GM19452 (cell line): ENCODE measurements around the gene INAFM2.

Experiments
- ATAC-seq: cut with Tn5 transposase; IDR thresholded peaks from one replicate; pipeline ENCODE4 v1.9.1; 2021; ENCODE audit not compliant: unreplicated experiment

INAFM2 gene

DNA sequence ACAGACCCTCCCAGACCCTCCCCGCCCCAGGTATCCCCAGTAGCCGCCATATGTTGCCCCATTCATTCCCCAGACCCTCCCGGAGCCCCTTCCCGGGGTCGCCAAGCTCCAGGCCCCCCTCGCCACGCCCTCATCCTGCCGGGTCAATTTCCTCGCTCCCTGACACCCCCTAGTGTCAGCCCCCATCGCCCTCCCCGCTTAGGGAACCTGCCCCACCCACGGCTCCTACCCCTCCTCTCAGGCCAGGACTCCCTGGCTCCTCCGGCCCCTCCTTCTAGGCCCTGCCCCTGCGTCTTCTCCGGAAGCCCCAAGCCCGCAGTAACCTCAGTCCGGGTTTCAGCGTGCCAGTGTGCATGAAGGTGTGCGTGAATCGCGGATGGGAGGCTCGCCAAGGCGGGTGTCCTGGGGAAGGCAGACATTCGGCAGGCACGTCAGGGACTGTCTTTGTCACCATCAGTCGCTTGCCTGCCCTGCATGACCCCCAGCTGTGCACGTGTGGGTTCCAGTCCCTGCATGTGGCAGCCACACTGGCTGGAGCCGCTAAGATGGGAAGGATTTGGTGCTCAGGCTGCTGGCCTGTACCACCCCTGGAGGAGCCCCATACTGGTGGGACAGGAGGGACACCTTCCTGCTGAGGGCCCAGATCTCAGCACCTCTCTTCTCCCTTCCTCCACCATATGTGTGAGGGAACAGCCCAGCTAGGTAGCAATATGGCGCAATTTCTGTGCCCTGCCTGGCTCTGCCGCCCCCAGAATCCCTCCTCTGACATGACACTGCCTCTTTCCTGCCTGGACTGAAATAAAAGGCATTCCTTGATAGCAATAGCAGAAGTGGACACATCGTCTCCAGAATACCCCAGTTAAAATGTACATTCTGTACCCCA, 35.2 kb downstream of the INAFM2 start:
- ATAC-seq: peak; percentile 15

DNA sequence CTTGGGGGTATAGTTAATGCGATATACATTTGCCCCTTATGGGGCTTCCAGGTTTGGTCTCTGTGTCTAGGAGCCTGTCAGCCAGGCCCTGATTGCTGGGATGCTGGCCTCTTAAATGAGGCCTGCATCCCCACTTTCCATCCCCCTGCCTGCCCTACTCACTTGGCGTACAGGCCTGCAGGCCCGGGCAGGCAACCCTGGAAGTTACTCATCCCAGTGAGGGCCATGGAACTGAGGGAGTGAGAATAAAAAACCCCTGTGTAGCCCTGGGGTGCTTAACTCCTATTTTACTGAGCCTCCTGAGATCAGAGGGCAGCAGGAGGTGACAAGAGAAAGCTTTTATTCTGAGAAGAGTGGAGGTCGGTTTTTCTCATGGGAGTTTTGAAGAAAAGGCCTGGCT, 36.5 kb downstream of the INAFM2 start:
- ATAC-seq: no peak

DNA sequence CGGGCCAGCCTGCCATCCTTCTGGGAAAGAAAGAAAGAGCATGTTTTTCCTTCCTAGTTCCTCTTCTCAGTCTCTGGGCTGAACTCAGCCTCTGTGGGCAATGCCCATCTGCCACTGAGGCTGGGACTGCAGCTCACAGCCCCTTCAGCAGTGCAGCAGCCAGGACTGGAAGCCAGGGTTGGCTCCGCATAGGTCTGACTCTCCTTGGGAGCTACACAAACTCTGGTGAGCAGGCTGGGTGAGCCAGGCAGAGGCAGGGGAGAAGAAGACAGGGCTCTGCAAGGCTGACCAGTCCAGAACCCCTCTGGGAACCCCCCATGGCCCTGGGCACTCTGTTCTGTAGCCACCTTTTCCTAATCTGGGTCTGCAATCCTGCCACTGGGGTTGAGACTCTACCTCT, 38.1 kb downstream of the INAFM2 start:
- no peak for ATAC-seq

DNA sequence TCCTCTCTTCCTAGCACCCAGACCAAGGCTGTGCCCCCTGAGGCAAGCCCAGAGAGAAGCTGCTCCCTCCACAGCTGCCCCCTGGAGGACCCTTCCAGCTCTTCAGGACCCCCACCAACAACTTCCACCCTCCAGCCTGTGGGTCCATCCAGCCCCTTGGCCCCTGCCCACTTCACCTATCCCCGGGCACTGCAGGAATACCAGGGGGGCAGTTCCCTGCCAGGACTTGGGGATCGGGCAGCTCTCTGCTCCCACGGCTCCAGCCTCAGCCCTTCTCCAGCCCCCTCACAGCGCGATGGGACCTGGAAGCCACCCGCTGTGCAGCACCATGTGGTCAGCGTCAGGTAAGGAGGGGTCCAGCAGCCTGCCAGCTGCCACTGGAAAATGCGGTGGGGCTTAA, 40.1 kb downstream of the INAFM2 start:
- ATAC-seq: no peak

GRCh38 chr15:40364251-40364650, 40.8 kb downstream of the INAFM2 start:
- ATAC-seq: no peak

DNA sequence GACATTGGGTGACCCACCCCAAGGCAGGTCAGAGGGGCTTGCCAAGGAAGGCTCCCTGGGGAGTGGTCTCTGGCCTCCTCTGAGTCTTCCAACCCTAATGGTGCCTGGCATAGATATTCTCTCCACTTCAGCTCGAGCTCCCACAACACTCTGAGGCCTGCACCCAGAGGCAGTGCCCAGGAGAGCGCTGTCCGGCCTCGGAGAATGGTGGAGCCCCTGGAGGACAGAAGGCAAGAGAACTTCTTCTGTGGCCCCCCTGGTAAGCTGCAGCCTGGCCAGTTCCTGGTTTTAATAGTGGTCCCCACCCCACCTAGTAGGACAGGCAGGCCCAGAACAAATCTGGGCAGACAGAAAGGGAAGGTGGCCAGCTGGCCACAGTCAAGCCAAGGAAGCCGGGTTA, 41.5 kb downstream of the INAFM2 start:
- no peak for ATAC-seq

DNA sequence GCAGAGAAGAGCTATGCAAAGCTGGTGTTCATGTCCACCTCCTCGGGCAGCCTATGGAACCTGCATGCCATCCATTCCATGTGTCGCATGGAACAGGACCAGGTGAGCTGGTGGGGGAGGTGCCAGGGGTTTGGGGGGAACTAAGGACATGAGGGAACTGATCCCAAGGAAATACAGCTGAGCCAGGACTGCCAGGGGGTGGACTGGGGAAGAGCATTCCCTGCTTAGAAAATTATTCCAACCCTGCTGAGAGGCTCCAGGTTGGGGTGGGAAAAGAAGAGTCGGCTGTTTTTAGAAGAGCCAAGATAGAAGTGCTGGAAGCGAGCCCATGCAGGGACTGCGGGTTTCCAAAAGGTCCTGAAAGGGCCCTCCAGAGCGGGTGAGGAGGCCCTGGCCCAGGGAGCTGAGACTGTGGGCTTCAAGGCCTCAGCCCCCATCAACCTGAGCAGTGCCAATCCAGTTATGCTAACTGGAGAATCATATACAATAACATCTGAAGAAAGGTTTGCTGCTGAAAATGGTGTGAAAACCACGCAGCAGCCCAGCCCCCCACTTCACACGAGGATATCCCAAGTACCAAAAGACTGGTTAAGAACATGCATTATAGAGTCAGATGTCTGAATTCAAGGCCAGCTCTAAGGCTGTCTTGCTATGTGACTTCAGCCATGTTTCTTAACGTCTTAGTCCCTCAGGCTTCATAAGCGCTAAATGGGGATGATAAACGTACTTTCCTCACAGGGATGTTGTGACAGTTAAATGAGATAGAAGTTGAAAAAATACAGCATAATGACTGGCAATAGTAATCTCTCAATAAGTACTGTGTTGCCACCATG, 42.3 kb downstream of the INAFM2 start:
- no peak for ATAC-seq

DNA sequence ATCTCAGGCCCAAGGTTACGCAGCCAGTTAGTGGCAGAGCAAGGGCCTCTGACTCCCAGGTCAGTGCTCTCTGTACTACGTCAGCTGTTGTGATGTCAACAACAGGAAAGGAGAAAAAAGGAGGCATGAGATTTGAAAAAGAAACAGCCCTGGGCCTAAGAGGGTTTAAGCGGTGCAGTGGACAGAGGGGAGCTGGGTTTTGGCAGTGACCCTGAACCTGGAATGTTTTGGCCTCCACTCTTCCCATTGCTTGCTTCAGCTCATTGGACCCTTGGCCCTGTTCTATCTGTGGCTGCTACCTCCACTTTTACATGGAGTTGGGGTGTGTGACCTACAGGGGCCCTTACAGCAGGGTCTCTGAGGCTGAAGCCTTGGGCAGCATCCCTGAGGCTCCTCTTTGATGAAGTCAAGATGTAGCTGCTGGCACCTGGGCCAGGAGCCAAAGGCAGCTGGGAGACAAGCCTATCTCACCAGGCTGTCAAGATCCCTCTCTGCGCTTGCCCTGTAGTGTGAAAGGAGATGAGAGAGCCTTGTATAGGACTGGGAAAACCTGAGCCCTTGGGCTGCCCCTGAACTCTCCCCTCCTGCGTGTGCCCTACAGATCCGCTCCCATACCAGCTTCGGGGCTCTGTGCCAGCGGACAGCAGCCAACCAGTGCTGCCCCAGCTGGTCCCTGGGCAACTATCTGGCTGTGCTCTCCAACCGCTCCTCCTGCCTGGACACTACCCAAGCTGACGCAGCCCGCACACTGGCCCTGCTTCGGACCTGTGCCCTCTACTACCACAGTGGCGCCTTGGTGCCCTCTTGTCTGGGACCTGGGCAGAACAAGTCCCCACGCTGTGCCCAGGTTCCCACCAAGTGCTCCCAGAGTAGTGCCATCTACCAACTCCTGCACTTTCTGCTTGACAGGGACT, 43.2 kb downstream of the INAFM2 start:
- no peak for ATAC-seq

GRCh38 chr15:40367371-40367685, 43.8 kb downstream of the INAFM2 start:
- no peak for ATAC-seq

DNA sequence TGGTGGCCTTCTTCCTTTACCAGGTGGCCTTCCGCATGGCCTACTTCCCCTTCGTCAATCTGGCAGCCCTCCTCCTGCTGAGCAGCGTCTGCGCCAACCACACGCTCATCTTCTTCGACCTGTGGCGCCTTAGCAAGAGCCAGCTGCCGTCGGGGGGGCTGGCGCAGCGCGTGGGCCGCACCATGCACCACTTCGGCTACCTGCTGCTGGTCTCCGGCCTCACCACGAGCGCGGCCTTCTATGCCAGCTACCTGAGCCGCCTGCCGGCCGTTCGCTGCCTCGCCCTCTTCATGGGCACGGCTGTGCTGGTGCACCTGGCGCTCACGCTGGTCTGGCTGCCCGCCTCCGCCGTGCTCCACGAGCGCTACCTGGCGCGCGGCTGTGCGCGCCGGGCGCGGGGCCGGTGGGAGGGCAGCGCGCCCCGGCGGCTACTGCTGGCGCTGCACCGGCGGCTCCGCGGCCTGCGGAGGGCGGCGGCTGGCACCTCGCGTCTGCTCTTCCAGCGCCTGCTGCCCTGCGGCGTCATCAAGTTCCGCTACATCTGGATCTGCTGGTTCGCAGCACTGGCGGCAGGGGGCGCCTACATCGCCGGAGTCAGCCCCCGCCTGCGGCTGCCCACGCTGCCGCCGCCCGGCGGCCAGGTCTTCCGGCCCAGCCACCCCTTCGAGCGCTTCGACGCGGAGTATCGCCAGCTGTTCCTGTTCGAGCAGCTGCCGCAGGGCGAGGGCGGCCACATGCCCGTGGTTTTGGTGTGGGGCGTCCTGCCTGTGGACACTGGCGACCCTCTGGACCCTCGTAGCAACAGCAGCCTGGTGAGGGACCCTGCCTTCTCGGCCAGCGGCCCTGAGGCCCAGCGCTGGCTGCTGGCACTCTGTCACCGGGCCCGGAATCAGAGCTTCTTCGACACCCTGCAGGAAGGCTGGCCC, 44.5 kb downstream of the INAFM2 start:
- peak; percentile 83 for ATAC-seq

DNA sequence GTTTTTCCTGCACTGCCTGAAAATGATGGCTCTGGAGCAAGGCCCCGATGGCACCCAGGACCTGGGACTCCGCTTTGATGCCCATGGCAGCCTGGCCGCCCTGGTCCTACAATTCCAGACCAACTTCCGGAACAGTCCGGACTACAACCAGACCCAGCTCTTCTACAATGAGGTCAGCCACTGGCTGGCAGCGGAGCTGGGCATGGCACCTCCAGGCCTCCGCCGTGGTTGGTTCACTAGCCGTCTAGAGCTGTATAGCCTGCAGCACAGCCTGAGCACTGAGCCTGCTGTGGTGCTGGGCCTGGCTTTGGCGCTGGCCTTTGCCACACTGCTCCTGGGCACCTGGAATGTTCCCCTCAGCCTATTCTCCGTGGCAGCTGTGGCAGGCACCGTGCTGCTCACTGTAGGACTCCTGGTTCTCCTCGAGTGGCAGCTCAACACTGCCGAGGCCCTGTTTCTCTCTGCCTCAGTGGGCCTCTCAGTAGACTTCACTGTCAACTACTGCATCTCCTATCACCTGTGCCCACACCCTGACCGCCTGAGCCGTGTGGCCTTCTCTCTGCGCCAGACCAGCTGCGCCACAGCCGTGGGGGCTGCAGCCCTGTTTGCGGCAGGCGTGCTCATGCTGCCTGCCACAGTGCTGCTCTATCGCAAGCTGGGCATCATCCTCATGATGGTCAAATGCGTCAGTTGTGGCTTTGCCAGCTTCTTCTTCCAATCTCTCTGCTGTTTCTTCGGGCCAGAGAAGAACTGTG, 45.4 kb downstream of the INAFM2 start:
- no peak for ATAC-seq

DNA sequence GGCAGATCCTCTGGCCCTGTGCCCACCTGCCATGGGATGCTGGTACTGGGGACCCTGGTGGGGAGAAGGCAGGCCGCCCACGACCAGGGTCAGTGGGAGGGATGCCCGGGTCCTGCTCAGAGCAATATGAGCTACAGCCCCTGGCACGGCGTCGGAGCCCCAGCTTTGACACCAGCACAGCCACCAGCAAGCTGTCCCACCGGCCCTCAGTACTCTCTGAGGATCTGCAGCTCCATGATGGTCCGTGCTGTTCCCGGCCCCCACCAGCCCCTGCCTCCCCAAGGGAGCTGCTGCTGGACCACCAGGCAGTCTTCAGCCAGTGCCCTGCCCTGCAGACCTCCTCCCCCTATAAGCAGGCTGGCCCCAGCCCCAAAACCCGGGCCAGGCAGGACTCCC, 46.0 kb downstream of the INAFM2 start:
- ATAC-seq: no peak

- no peak for ATAC-seq
Observed at GRCh38 chr15:40369971-40370370, 46.5 kb downstream of the INAFM2 start.

DNA sequence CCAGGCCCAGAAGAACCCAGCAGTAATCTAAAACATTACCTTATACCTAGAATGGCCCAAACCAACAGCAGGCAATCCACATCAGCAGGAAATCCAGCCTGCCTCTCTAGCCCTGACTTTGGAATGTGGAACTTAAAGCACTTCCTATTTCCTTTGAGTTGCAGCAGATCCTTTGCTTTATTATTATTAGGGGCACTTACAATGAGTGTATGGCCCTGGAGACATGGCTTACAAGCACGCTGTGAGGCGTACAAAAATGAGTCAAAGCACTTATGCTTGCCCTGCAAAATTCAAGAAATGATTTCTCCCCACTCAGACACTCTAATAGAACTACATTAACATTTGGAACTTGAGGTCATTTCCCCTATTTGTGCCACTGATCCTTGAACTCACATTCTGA, 49.5 kb downstream of the INAFM2 start:
- ATAC-seq: no peak
